ENCODE results near the gene TBC1D13.
A peak's percentile ranks its signal among the peaks of the same experiment; 100 is the strongest.
"Not testable (repeated sequence)": the region's sequence is repeated elsewhere in the genome, so short reads cannot be mapped to it uniquely, and the experiment has no call there.

The TBC1D13 gene

DNA sequence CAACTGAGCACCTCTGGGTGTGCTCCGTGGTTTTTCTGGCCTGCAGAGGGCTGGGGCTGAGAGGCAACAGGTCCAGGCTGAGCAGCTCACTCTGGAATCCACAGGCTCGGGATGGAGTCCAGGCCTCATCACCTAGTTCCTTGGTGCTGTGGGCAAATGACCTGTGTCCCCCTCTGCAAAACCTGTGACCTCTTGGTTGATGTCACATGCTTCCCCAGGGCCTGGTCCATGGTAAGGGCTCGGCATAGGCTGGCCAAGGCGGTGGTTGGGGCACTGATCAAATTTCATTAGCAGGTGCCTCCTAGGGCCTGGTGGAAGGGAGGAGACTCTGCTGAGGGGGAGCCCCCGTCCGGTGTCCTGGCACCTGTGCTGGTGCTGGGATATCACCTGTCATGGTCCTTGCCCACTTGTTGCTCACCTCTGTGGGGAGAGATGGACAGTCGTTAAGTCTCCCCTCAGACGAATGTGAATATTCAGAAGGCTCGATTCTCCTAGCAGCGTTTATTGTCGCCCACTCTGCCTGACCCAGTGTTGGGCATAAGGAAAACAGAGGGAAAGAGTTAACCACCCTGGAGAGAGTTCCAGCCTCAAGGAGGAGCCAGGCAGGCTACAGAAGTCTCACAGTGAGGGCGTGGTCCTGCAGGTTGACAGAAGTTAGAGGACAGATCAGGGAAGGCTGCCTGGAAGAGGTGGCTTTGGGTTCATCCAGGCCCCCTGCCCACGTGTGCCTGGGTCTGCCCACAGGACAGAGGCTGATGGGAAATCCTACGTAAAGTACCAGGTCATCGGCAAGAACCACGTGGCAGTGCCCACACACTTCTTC is 34.7 kb downstream of the TBC1D13 start:
- no peak for DNase-seq

DNA sequence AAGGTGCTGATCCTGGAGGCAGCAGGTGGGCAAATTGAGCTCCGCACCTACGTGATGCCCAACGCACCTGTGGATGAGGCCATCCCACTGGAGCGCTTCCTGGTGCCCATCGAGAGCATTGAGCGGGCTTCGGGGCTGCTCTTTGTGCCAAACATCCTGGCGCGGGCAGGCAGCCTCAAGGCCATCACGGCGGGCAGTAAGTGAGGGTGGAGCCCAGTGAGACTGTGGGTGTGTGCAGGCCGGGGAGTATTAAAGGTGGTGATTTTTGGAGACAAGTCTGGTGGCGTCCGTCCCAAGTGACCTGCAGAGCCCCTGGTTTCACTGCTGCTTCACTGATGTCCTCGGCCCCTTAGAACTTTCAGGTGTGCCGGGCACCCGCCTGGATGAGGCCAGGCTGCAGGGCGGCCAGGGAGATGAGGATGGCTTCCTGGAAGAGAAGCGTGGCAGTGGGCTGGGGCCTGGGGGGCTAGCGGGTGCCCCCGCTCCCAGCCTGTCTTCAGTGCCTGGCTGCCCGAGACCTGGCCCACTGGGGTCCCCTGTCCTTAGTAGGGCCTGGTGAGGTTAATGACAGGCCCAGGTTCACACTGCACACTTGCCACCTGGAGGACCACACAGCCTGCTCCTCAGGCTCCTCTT is 35.5 kb downstream of the TBC1D13 start:
- no peak for DNase-seq

DNA sequence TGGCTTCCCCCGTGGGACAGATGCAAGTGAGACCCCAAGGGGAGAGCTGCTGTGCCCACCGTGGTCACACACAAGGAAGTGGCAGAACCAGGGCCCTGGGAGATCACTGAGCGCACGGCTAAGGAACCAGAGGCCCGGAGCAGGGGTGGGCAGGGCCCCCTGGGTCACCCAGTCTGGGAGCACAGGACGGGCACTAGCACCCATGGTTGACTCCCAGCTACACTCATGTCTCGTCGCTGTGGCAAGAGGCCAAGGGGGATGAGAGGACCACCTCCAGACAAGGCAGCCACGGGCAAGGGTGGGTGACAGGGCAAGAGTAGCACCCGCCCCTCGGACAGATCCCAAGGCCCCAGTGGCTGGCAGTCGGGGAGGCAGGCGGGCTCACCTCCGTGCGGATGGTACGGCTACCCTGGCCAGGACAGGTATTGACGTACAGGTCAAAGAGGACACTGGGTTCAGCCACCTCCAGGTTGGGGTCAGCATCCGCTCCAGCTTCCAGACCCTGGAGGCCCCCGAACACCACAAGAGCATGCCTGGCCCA is 36.4 kb downstream of the TBC1D13 start:
- no peak for DNase-seq

DNA sequence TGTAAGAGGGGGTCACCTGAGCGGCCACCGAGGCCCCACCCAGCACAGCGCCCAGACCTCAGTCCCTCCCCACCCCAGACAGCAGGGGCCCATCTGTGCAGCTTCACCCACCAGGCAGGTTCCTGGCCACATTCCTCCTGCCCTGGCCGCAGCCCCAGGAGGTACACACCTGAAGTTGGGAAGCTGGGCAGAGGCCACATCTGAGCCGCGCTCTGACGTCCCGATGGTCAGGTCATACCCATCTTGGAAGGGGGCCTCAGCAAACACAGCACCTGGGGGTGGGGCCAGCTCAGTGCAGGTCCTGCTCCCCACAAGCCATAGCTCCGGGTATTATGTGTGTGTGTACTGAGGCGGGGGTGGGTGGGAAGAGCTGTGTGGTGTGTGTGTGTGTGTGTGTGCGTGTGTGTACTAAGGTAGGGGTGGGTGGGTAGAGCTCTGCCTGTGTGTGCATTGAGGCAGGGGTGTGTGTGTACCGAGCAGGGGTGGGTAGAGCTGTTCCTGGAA is 36.9 kb downstream of the TBC1D13 start:
- no peak for DNase-seq

DNA sequence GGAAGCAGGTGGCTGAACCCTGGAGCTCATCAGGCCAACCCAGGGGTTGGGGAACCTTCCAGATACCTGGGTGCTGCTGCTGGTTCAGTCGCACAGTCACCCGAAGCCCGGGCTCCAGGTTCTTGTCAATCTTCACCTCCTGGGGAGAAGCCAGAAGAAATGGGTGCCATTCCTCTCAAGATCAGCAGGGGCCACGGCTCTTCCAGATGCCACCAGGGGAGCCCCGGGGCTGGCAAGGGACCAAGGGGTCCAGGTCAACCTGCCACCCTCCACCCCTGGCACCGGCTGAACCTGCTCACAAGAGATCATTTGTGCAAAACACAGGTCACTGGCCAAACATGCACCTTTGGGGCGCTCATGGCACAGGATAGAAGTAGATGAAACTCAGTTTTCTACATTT is 37.9 kb downstream of the TBC1D13 start:
- DNase-seq = no peak

DNA sequence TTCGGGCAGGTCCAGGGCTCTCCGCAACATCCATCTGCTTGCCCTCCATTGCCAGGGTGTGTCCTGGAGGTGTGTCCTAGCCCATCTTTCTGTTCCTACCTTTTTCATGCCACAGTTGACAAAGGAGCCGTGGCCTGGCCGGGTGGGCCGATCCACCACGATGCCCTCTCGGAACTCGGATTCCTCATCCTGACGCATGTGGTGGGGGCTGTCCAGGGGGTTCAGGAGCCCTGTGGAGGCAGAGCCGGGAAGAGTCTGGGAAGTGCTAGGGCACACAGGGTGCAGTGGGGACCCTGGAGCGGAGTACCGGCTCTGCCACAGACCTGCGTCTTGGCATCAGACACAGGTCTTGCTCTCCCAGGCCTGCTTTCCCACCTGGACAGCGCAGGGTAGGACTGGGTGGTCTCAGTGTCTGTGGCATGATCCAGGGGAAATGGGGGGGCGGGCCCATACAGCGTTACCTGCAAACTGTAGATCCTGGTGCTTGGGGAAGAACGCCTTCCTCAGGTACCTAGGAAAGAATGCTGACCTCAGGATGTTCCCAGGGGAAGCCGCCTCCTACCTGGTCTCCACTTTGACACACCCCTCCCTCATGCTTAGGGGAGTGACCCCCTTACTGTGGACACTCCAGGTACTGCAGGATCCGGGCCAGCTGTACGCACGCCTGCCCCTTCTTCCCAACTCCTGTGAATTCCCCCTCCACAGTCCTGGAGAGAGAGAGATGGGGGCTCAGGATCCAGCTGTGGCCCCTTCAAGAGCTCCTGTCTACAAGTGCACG is 39.1 kb downstream of the TBC1D13 start:
- no peak for DNase-seq

DNA sequence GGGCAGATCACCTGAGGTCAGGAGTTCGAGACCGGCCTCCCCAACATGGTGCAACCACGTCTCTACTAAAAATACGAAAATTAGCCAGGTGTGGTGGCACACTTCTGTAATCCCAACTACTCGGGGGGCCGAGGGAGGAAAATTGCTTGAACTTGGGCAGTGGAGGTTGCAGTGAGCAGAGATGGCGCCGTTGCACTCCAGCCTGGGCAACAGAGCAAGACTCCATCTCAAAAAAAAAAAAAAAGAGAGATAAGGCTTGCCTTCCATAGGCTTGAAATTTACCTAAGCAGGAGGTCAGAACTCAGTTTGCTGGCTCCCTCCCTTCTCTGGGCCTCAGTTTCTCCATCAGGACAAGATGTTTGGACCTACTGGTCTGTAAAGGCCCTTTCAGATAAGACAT is 41.2 kb downstream of the TBC1D13 start:
- no peak for DNase-seq

DNA sequence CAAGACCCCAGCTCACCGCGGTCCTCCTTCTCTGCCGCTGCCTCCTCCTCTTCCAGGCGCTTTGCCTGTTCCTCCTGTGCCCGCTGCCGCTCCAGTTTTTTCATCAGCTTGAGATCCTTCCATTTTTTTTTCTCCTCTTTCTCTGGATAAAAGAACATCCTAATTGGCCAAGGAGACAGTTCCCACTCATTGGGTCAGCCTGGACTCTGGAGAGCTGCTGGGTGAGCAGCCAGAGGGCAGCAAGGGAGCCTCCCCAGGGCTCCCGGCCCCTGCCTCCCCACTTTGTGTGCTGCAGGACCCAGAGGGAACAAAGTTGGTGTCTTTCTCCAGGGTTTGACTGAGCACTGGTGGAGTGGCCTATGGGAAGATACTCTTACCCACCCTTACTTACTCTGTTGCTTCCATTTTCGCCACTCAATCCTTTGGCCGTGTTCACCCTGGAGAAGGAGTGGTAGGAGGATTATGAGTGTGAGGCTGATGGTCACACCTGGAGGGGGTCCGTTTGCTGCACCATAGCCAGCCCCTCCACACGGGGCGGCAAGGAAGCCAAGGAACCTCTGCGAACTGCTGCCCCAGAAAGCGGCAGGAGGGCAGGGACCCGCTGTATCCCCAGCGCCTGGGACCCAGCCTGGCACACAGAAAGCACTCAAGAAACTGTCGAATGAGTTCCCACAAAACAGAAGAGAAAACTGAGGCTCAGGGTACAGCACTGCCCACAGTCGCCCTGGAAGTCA is 41.8 kb downstream of the TBC1D13 start:
- DNase-seq = no peak

DNA sequence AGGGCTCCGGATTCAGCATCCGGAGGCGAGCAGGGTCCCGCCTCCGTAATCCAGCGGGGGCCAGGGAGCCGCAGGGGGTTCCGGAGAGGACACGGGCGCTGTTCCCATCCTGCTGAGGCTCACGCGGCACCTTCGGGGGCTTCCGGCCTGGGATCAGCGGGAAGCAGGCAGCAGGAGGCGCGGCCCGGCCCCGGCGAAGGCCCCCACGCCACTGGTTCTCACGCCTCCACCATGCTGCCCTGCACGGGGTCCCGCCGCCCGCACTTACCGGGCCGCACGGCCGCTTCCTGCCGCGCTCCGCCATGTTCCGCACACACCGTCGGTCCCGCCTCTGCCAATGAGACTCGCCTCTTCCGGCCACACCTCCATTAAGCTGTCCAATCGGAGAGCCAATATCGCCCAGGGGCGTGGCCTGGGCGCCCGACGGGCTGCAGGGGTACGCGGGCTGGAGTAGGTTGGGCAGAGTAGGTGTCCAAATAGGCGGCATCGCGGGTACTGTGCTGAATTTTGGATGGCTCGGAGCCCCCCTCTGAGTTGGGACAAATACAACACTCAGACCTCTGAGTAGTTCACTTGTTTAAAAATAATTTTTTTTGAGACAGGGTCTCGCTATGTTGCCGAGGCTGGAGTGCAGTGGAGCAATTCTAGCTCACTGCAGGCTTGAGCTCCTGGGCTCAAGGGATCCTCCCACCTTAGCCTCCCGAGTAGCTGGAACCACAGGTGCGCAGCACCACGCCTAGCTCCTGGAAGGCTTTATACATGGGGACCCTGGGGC is 42.6 kb downstream of the TBC1D13 start, which contains the start of gene SPOUT1:
TSS of gene SPOUT1 (minus strand) at position 318 of the 775 bp plus-strand sequence. CDS start at position 304, 14 bp downstream.
- peak; percentile 95 for DNase-seq

DNA sequence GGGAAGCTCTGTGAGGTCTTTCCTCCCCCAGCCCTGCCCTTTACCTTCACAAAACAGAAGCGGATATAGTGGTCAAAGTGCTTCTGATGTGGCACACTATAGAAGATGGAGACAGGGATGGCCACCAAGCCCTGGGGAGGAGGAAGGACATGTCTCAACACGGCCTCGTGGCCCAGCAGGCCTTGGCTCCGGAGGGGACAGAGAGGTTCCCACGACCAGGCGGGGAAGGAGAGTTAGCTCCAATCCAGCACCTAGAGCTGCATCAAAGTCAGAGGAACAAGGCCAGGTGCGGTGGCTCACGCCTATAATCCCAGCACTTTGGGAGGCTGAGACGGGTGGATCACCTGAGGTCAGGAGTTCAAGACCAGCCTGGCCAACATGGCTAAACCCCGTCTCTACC is 46.6 kb downstream of the TBC1D13 start:
- DNase-seq = no peak

DNA sequence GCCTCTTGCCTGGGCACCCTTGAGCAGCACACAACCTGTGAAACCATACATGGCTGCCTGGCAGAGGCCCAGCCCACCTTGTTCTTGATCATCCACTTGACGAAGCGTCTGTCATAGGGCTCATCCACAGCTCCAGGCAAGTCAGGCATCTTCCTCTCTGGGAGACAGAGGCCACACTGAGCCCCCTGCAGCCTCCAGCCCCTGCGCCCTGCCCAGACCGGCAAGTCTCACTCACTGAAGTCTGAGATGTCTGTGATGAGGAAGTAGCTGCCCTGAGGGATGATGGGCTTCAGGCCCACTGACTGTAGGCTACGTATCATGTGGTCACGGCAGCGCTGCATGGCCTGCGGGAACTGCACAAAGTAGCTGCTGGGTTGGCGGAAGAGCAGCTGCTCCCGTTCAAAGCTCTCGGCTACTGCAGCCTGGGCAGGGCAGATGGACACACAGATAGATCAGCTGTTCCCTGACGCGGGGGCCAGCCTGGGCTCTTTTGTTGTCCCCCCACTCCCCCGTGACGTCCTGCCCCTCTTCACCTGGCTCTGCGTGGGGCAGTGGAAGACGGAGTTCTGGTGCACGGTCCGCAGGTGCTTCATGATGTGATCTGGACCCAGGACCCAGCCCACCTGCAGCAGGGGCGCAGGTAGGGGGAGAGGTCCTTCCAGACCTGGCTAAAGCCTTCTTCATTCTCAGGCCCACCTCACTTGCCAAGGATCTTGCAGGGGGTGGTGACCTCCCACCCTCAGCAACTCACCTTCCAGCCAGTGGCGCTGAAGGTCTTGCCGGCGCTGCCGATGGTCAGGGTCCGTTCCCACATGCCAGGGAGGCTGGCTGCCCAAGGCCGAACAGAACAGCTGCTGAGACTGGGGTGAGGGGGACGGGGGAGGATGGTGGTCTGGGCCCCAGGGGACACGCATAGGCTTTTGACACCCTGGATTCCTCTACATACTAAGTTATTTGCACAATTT is 48.5 kb downstream of the TBC1D13 start:
- DNase-seq = no peak

DNA sequence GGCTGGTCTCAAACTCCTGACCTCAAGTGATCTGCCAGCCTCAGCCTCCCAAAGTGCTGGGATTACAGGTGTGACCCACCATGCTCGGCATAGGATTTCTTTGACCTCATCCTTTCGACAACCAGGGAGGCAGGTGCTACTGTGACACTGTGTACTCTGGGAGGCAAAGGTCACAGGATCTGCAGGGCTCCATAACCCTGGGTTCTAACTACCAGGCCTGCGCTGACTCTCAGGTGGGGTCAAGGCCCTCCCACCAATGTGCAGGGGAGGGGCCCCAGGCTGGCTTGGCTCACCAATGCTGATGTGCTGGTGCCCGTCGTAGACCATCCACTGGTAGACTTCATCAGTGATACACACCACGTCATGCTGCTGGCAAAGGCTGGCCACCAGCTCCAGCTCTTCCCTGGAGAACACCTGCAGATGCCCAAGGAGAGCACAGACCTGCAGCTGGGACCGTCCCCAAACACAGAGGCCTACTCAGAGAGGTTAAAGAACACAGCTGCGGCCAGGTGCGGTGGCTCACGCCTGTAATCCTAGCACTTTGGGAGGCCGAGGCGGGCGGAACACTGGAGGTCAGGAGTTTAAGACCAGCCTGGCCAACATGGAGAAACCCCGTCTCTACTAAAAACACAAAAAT is 49.6 kb downstream of the TBC1D13 start:
- DNase-seq = no peak

DNA sequence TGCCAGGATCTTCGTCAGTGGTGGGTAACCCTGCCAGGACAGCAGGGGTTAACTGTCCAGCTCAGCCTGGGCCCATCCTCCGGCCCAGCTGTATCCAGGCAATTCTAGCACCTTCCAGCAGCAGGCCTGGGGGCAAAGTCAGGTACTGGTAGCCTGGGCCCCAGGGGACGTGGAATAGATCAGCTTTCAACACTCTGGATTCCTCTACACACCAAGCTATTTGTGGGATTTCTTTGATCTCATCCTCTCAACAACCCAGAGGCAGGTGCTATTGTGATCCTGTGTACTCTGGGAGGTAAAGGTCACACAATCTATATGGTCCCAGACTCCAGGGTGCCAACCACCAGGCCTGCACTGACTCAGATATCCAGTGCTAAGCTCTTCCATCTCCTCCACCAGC is 51.3 kb downstream of the TBC1D13 start:
- DNase-seq = no peak

DNA sequence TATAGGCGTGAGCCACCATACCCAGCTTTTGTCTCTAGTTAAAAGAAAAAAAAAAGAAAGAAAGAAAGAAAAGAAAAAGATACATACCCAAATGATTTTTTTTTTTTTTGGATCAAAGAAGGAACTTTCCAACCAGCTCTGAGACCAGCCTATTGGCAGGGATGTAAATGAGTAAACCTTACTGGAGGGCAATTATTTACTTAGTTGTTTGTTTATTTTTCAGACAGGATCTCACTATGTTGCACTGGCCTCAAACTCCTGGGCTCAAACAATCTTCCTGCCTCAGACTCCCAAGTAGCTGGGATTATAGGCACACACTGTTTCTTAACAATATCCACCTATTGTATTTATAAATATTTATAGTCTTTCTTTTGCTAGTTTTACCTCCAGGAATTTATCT is 53.5 kb downstream of the TBC1D13 start:
- no peak for DNase-seq

DNA sequence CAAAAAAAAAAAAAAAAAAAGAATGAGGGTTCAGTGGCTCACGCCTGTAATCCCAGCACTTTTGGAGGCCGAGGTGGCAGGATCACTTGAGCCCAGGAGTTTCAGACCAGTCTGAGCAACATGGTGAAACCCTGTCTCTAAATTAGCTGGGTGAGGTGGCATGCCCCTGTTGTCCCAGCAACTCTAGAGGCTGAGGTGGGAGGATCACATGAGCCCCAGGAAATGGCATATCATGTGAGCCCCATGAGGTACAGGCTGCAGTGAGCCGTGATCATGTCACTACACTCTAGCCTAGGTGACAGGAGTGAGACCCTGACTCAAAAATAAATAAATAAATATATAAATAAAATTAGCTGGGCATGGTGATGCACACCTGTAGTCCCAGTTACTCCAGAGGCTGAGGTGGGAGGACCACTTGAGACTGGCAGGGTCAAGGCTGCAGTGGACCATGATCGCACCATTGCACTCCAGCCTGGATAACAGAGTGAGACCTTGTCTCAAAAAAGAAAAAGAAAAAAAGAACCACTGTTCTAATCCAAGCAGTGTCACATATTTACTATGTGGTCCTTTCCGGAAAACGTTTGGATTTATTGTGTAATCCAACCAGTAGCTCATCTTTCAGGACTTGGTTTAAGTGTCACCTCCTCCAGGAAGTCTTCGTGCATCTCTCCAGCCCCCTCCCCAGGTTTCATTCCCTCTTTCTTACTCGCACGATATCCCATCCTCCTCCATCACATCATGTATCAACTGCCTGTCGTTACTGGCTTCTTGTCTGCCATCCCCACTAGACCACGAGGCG is 54.8 kb downstream of the TBC1D13 start:
- DNase-seq = no peak

DNA sequence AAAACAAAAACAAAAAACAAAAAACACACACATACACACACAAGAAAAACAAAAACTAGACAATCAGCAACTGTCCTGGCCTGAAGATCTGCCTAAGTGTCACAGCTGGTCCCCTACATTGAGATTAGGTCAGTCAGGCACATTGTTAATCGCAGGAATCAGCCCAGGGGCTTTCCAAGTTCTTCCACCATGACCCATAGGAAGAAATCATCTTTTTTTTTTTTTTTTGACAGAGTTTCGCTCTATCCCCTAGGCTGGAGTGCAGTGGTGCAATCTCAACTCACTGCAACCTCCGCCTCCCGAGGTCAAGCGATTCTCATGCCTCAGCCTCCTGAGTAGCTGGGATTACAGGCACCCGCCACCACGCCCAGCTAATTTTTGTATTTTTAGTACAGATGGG is 56.1 kb downstream of the TBC1D13 start:
- not testable (repeated sequence) for DNase-seq

DNA sequence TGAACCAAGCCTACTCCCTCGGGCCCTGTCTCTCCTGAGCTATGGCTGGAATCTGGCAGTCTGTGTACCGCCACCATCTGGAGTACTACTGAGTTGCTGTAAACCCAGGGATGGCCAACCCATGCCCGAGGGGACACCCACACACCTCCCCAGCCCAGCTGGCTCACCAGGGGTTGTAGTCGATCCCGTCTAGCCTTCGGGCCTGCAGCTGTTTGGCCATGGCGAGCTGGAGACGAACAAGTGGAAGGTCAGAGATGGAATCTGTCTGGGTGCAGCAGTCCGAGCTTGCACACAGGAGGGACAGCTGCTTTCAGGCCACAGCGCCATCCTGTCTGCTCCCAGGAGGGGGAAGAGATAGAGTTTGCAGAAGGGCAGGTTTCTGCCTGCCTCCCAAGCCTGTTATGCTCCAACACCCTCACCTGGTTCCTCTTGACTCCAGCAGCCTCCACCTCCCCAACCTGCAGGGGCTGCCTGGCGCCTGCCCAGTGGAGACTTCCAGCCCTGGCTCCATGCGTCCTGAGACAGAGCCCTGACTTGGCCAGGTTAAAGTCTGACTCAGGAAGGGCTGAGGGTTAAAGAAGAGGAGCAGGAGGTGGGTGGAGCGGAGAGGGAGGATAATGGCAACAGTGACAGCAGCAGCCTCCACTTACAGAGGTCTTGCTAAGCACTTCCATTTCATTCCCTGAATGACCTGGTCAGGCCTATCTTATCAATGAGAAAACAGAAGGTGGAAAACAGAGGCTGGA is 58.3 kb downstream of the TBC1D13 start:
- DNase-seq = no peak

DNA sequence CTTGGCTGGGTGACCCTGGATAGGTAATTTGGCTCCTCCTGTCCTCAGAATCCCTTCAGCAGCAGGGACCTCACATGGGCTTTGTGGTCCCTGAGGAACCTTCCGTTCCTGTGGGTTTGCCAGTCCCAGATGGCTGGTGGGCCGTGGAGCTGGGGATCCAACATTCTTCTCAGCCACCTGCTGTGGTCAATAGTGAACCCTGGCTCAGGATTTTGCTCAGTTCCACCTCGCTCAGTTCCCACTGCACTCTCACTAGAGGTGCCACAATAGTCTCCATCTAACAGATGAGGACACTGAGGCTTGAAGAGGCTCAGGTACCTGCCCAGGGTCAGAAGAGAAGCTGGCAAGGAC is 59.6 kb downstream of the TBC1D13 start:
- no peak for DNase-seq

Measured in Kasumi-1 (cell line).